DND-41 (cell line): ENCODE results near the gene PDE4B.

Source experiments
- ATAC-seq: fragments of 200-7000 bp; cut with Tn5 transposase; 3 replicates; pipeline ENCODE4 v1.9.1; 2021; ENCODE audit warnings: low read depth; ENCODE audit not compliant: insufficient read depth
- DNase-seq: peaks from one replicate; pipeline ENCODE4 v3.0.0-alpha.2; 2020
- H2AFZ ChIP-seq: 2 replicates; pipeline ENCODE4 v1.6.0; 2012; ENCODE audit warnings: low read depth, low read length
- H3K27ac ChIP-seq: 2 replicates; pipeline ENCODE4 v1.5.1; 2012; ENCODE audit warnings: low read length, inconsistent platforms
- H3K27me3 ChIP-seq: fragments of 200-600 bp; sonication (generic); 2 replicates; pipeline ENCODE4 v1.6.0; 2012; ENCODE audit warnings: low read length, mild to moderate bottlenecking, inconsistent platforms; ENCODE audit not compliant: insufficient read depth, poor library complexity
- H3K36me3 ChIP-seq: 2 replicates; pipeline ENCODE4 v1.5.1; 2012; ENCODE audit warnings: low read length, inconsistent platforms; ENCODE audit not compliant: insufficient read depth
- H3K4me1 ChIP-seq: 2 replicates; pipeline ENCODE4 v1.5.1; 2012; ENCODE audit warnings: mild to moderate bottlenecking, low read length; ENCODE audit not compliant: insufficient read depth
- H3K4me2 ChIP-seq: 2 replicates; pipeline ENCODE4 v1.6.0; 2012; ENCODE audit warnings: mild to moderate bottlenecking, moderate library complexity, low read length, inconsistent platforms; ENCODE audit not compliant: insufficient read depth
- H3K4me3 ChIP-seq, 2 experiments: fragments of 200-600 bp in 1 of 2; shearing (Covaris generic) in 1 of 2; 2 replicates each; pipeline ENCODE4 v1.5.1; 2012 to 2016; ENCODE audit warnings: inconsistent platforms in 2 of 2, low read length in 2 of 2, mild to moderate bottlenecking in 2 of 2, low read depth in 1 of 2, moderate library complexity in 1 of 2
- H3K79me2 ChIP-seq: 2 replicates; pipeline ENCODE4 v1.6.0; 2012; ENCODE audit warnings: low read length, inconsistent platforms; ENCODE audit not compliant: insufficient read depth
- H3K9ac ChIP-seq: 2 replicates; pipeline ENCODE4 v1.6.0; 2012; ENCODE audit warnings: low read depth, mild to moderate bottlenecking, inconsistent platforms, low read length, moderate library complexity
- H3K9me3 ChIP-seq: 2 replicates; pipeline ENCODE4 v1.5.1; 2012; ENCODE audit warnings: low read length, moderate library complexity, mild to moderate bottlenecking, inconsistent platforms; ENCODE audit not compliant: insufficient read depth, severe bottlenecking
- H4K20me1 ChIP-seq: 2 replicates; pipeline ENCODE4 v1.6.0; 2012; ENCODE audit warnings: low read length; ENCODE audit not compliant: insufficient read depth
- EZH2 ChIP-seq: IDR thresholded peaks from 3 replicates; pipeline ENCODE4 v1.6.1; 2012; ENCODE audit warnings: borderline replicate concordance, low read depth, mild to moderate bottlenecking, moderate library complexity, low read length, inconsistent platforms; ENCODE audit not compliant: severe bottlenecking
- TF ChIP-seq, protein P1 (sequence below): IDR thresholded peaks from 2 replicates; pipeline ENCODE4 v1.5.1; 2012; ENCODE audit warnings: borderline replicate concordance, low read length, moderate library complexity, mild to moderate bottlenecking; ENCODE audit not compliant: poor library complexity, severe bottlenecking; ENCODE audit errors: extremely low read depth

PDE4B gene

DNA sequence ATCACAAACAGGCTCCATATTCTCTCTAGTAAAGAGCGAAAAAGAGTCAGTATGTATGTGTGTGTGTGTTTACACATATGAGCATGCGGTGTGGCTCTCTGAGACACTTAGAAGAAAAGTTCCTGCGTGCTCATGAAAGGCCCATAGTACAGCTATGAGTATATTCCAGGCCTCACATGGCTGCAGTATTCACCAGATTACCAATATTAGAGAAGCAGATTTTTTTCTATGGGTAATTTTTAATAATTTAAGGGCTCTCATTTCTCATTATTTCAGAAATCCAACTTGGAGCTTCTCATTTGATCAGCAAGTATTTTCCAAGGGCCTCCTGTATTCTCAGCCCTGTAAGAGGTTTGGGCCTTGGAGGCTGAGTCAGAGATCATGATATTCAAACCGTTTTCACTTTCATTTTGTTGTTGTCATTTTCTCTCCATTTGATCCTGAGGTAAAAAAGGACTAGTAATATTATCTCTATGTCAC, 508.3 kb downstream of the PDE4B start:
- Histone ChIP-seq H3K4me2 (peak overlapping the region; percentile 47), H3K27ac (peak overlapping the region; percentile 38), H3K79me2 (no peaks in the 10 kb centered on the region), H2AFZ (peak overlapping the region; percentile 48), H3K36me3 (no peaks in the 10 kb centered on the region), H4K20me1 (no peaks in the 10 kb centered on the region), H3K4me1 (peaks cover 32% of the 10 kb centered on the region), H3K9ac (peak overlapping the region; percentile 27), H3K27me3 (no peaks in the 10 kb centered on the region), H3K4me3 (no peak overlapping the region), H3K9me3 (no peaks in the 10 kb centered on the region)
- peak; percentile 17 for DNase-seq
- ATAC-seq, result peak; percentile 85
- TF ChIP-seq EZH2, result no peak
- TF ChIP-seq, protein P1, sequence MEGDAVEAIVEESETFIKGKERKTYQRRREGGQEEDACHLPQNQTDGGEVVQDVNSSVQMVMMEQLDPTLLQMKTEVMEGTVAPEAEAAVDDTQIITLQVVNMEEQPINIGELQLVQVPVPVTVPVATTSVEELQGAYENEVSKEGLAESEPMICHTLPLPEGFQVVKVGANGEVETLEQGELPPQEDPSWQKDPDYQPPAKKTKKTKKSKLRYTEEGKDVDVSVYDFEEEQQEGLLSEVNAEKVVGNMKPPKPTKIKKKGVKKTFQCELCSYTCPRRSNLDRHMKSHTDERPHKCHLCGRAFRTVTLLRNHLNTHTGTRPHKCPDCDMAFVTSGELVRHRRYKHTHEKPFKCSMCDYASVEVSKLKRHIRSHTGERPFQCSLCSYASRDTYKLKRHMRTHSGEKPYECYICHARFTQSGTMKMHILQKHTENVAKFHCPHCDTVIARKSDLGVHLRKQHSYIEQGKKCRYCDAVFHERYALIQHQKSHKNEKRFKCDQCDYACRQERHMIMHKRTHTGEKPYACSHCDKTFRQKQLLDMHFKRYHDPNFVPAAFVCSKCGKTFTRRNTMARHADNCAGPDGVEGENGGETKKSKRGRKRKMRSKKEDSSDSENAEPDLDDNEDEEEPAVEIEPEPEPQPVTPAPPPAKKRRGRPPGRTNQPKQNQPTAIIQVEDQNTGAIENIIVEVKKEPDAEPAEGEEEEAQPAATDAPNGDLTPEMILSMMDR, result no peak

DNA sequence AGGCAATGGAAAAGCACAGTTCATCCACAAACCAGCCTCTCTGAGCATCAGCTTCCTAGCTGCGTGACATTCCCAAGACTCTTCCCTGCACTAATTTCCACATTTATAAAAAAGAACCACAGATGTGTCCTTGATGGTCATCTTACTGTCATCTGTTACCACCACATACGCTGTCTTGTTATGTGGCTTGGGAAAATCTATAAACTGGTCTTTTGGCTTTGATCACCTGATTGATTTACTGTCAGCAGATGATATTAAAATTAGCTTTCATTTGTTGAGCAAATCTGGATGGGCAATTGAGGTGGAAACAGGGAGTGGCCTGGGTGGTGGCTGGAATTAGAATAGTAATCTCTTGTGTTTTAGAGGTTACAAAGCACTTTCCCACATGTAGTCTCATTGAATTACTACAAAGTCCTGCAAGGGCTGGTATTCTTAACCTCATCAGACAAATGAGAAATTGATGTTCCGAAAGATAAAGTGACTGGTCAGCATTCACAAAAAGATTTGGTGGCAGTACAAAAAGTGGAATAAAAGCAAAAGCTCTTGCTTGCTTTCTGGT, 509.6 kb downstream of the PDE4B start:
- no peaks in the 10 kb centered on the region for H4K20me1 ChIP-seq
- no peak overlapping the region for H3K27ac ChIP-seq
- peaks cover 32% of the 10 kb centered on the region for H3K4me1 ChIP-seq
- no peaks in the 10 kb centered on the region for H3K36me3 ChIP-seq
- H3K9ac ChIP-seq, result no peak overlapping the region
- no peak for ATAC-seq
- H3K4me2 ChIP-seq, result no peak overlapping the region
- TF ChIP-seq EZH2, result no peak
- TF ChIP-seq, protein P1, result no peak
- H3K9me3 ChIP-seq, result no peaks in the 10 kb centered on the region
- H3K27me3 ChIP-seq, result no peaks in the 10 kb centered on the region
- H3K79me2 ChIP-seq, result no peaks in the 10 kb centered on the region
- no peak overlapping the region for H3K4me3 ChIP-seq
- no peak for DNase-seq
- no peak overlapping the region; the same call in 1 of the 2 replicates for H2AFZ ChIP-seq

DNA sequence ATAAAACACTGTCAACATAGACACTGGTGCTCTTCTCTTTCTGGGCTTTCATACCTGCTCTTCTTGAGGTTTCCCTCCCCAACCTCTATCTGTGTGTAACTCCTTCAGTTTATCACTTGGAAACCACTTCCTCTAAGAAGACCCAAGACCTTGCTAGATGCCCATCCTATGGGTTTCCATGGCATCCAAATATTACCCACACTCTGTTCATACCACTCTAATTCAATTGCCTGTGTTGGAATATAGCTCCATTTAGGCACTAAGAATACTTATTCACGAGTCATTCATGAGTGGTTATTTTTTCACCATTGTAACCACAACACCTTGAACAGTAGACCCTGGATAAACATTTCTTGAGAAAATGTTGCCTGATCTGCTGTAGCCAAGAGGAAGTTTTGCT, 510.1 kb downstream of the PDE4B start:
- no peak overlapping the region for H3K27ac ChIP-seq
- no peak for DNase-seq
- TF ChIP-seq EZH2, result no peak
- TF ChIP-seq, protein P1, result no peak

DNA sequence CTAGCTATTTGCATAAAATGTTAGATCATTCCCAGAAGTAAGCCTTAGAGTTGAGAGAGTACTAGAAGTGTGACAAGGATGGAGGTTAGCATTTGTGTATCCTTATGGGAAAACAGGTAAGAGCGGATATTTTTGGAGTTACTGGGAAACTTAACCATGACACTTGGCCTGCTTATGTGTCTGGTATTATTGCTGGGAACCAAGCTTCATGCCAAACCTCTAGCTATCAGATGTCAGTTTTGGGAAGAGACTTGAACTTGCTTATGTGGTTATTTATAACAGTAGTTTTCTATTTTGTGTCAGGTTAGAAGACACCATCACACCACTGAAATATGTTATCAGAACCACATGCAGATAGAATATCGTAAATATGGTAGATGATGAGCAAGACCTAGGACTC, 511.0 kb downstream of the PDE4B start:
- Histone ChIP-seq H3K27ac (no peak overlapping the region), H3K27me3 (no peaks in the 10 kb centered on the region), H2AFZ (no peak overlapping the region), H4K20me1 (no peaks in the 10 kb centered on the region), H3K4me1 (peaks cover 32% of the 10 kb centered on the region), H3K36me3 (no peaks in the 10 kb centered on the region), H3K9me3 (no peaks in the 10 kb centered on the region), H3K79me2 (no peaks in the 10 kb centered on the region), H3K9ac (no peak overlapping the region), H3K4me2 (no peak overlapping the region), H3K4me3 (no peak overlapping the region)
- ATAC-seq (no peak), DNase-seq (no peak)
- TF ChIP-seq, protein P1, result no peak
- TF ChIP-seq EZH2, result no peak

More for the DNA sequence above, 510.1 kb downstream of the PDE4B start:
- H3K79me2 ChIP-seq, result no peaks in the 10 kb centered on the region
- H3K9me3 ChIP-seq, result no peaks in the 10 kb centered on the region
- H3K4me2 ChIP-seq, result no peak overlapping the region
- no peak overlapping the region for H3K9ac ChIP-seq
- no peaks in the 10 kb centered on the region for H3K36me3 ChIP-seq
- H3K27me3 ChIP-seq, result no peaks in the 10 kb centered on the region
- peak; percentile 67 for ATAC-seq
- H3K4me3 ChIP-seq, result no peak overlapping the region
- no peaks in the 10 kb centered on the region for H4K20me1 ChIP-seq
- peaks cover 32% of the 10 kb centered on the region for H3K4me1 ChIP-seq
- H2AFZ ChIP-seq, result no peak overlapping the region
